Left renal cortex interstitium (tissue), 4 donors: ENCODE data around the gene PSRC1. TPM values are rescaled to one million over a fixed set of nuclear protein-coding genes. Genes with fewer than 3 reads are reported as not detected.

Experiments
- DNase-seq, 4 donors: peaks; one replicate each; pipeline ENCODE4 v3.0.0-alpha.2; 2013; ENCODE audit warnings: low read depth in 4 of 4, low spot score in 2 of 4, missing footprints in 1 of 4
- polyA plus RNA-seq, 4 donors: library from polyadenylated mRNA; unstranded; fragments of 120-200 nt; gene quantifications; one replicate each; pipeline ENCODE4 v1.2.1, GENCODE V29; 2013; ENCODE audit not compliant: insufficient read length in 4 of 4

PSRC1 gene
- polyA plus RNA-seq, 4 donors = 22.2 to 29.6 (median 27.6) TPM

DNA sequence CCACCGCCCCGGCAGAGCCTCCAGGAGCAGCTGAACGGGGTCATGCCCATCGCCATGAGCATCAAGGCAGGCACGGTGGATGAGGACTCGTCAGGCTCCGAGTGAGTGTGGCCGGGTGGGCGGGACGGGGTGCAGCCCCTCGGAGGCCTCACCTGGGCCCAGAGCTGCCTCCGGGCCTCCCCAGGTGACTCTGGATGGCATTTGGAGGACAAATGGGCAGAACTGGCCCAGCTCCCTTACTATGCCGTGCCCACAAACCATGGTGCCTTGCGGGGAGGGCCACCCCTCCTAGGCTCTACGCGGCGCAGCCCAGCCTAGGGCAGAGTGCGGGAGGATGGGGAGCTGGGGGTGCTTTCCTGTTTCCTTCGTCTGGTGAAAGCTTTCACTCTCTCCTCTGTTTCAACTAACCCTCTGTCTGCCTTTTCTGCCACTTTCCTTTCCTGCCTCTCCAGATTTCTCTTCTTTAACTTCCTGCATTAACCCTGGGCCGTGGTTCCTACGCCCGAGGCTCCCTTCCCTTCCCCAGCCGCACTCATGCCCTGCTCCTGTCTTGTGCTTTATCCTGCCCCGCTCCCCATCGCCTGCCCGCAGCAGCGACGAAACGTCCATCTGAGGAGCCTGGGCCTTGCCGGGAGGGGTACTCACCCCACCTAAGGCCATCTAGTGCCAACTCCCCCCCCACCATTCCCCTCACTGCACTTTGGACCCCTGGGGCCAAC, 9.2 kb downstream of the PSRC1 start:
- no peak for DNase-seq

DNA sequence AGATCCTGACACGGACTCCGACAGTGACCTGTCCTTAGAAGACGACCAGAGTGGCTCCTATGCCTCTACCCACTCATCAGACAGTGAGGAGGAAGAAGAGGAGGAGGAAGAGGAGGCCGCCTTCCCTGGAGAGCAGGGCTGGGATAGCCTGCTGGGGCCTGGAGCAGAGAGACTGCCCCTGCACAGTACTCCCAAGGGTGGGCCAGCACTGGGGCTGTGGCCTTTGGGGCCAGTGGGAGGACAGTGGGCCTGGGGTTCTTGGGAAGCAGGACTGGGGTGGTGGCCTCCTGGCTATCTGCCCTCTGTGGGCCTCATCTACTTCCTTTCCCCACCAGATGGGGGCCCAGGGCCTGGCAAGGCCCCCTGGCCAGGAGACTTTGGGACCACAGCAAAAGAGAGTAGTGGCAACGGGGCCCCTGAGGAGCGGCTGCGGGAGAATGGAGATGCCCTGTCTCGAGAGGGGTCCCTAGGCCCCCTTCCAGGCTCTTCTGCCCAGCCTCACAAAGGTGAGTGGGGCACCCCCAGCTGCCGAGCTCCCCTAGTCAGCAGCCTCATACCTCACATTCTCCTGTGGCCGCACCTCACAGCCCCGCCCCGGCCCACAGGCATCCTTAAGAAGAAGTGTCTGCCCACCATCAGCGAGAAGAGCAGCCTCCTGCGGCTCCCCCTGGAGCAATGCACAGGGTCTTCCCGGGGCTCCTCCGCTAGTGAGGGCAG, 10.0 kb downstream of the PSRC1 start:
- DNase-seq = no peak

DNA sequence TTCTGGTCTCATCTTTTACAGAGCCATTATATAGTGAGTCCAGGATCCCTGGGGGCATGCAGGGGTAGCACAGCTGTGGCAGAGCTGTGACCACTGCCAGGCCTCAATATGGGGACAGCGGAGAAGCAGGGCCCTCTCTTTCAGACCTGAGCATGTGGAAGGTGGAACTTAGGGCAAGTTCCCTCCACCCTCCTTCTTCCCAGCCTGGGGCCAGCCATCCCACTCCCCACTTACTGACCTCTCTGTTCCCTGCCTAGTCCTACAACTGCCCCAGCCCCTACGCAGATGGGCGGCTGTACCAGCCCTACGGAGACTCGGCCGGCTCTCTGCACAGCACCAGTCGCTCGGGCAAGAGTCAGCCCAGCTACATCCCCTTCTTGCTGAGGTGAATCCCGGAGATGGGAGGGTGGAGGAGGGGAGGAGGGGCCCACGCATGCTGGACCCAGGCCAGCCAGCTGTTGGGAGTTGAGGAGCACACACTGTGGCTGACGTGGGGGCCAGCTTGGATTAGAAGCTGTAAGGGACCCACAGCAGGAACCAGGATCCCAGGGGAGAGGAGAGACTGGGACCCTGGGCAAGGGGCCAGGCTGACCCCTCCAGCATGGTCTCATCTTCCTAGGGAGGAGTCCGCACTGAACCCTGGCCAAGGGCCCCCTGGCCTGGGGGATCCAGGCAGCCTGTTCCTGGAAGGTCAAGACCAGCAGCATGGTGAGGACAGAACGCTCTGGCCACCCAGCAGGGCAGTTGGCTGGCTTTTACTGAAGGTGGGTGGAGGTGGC, 10.7 kb downstream of the PSRC1 start:
- DNase-seq = no peak

DNA sequence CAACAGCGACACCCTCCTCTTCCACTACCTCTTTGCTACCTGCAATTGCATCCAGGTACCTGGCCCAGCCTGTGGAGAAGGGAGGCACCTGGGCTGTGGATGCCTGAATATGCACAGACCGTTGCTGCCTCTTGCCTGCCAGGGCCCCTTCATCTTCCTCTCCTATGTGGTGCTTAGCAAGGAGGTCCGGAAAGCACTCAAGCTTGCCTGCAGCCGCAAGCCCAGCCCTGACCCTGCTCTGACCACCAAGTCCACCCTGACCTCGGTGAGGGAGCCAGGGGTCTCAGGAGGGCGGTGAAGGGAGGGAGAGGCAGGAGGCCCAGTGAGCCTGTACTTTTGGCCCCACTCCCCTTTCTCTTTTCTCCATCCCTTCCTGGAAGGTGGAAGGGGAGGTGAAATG, 11.5 kb downstream of the PSRC1 start:
- DNase-seq = no peak

DNA sequence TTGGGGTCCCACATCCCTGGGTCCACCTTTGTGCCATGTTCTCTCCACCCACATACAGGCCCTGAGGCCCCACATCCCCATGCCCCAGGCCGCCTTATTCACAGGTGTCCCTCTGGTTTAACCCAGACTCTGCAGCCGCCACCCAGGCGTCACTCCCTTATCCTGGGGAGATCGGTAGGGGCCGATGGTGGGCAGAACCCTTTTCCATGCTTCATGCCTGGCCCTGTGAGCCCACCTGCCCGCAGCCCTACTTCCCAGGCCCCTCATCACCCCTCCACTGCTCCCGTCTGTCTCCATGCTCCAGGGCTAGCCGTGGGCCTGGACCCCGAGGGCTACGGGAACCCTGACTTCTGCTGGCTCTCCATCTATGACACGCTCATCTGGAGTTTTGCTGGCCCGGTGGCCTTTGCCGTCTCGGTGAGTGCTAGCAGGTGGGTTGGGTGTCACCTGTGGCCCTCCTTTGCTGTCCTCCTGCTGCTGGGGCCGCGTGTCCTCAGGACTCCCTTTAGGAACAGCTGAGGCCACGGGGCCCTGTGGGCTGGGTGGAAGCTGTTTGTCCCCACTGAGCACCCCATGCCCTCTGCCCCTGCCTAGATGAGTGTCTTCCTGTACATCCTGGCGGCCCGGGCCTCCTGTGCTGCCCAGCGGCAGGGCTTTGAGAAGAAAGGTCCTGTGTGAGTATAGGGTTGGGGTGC, 12.2 kb downstream of the PSRC1 start:
- no peak for DNase-seq

DNA sequence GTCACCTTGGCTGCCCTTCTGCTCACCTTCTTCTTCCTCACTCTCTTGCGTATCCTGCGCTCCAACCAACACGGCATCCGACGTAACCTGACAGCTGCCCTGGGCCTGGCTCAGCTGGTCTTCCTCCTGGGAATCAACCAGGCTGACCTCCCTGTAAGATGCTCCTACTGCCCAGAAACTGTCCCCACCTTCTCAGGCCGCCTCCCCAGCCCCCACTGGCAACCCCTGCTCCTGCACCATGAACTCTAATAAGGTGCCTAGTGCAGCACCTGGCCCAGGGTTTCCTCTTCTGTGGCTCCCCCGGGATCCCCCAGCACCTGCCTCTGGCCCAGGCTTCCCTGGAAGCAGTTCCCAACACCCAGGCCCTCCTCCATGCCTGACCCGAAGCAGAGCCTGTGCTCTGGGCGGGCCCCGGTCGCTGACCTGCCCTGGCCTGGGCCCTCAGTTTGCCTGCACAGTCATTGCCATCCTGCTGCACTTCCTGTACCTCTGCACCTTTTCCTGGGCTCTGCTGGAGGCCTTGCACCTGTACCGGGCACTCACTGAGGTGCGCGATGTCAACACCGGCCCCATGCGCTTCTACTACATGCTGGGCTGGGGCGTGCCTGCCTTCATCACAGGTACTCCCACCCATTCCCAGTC, 12.8 kb downstream of the PSRC1 start:
- no peak for DNase-seq

DNA sequence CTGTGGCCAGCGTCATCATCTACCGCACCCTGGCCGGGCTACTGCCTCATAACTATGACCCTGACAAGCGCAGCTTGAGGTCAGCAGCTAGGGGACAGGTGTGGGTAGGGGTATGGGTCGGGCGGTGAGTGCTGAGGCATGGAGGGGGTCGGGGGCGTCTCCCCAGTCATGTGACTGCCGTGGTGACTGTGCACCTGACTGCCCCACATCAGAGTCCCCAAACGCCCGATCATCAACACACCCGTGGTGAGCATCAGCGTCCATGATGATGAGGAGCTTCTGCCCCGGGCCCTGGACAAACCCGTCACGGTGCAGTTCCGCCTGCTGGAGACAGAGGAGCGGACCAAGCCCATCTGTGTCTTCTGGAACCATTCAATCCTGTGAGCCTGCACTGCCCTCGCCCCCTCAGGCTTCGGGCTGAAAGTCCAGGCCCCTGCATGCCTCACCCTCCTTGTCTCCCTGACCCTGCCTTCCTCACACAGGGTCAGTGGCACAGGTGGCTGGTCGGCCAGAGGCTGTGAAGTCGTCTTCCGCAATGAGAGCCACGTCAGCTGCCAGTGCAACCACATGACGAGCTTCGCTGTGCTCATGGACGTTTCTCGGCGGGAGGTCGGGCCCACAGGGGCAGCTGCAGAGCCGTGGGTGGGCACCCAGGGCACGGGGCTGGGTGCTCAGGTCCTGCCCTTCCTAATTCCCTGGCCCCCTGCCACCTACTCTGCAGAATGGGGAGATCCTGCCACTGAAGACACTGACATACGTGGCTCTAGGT, 13.5 kb downstream of the PSRC1 start:
- DNase-seq = no peak

DNA sequence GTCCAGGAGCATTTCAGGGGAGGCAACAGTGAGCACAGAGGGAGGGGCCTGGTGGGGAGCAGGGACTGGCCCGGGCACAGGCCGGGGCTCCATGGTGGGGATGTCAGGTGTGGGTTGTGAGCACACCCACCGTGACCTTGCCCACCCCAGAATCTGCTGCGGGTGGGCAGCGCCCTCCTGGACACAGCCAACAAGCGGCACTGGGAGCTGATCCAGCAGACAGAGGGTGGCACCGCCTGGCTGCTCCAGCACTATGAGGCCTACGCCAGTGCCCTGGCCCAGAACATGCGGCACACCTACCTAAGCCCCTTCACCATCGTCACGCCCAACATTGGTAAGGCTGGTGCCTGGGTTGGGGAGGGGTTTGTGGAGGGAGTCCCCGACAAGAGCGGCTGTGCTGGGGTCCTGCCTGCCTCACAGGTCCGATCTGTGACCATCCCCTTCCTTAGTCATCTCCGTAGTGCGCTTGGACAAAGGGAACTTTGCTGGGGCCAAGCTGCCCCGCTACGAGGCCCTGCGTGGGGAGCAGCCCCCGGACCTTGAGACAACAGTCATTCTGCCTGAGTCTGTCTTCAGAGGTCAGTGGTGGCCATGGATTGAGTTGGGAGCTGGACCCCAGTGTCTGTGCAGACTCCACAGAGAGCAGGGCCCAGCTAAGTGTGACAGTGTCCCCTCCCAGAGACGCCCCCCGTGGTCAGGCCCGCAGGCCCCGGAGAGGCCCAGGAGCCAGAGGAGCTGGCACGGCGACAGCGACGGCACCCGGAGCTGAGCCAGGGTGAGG, 14.3 kb downstream of the PSRC1 start:
- DNase-seq = no peak

DNA sequence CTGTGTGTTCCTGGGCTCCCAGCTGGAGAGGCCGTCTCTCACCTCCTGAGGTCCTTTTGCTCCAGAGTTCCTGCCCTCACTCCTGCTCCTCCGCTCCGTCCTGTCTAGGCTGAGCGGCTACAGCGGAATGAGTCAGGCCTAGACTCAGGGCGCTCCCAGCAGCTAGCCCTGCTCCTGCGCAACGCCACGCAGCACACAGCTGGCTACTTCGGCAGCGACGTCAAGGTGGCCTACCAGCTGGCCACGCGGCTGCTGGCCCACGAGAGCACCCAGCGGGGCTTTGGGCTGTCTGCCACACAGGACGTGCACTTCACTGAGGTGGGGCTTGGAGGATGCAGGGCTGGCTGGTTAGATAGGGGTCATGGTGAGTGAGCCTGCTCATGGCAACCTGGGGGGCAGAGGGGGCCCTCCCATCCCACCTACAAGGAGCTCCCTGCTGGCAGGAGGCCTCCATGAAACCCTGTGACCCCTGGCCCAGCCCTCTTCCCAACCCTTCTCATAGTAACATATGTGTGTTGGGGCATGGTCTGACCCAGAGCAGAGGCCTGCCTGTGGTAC, 15.1 kb downstream of the PSRC1 start:
- no peak for DNase-seq

DNA sequence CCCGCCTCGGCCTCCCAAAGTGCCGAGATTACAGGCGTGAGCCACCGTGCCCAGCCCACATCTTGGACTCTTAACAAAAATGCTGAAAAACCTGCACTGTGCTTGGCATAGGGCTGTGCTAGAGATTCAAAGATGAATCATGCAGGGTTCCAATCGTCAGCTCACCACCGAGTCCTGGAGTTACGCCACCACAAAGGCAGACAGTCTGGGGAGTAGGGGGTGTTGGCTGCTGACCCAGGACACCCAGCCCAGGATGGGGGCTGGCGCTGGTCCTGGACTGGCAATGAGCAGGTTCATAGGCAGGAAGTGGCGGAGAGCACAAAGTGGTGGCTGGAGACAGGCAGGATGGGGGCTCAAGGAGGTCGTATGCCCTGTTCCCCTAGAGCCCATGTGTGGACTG, 16.0 kb downstream of the PSRC1 start:
- DNase-seq = no peak

DNA sequence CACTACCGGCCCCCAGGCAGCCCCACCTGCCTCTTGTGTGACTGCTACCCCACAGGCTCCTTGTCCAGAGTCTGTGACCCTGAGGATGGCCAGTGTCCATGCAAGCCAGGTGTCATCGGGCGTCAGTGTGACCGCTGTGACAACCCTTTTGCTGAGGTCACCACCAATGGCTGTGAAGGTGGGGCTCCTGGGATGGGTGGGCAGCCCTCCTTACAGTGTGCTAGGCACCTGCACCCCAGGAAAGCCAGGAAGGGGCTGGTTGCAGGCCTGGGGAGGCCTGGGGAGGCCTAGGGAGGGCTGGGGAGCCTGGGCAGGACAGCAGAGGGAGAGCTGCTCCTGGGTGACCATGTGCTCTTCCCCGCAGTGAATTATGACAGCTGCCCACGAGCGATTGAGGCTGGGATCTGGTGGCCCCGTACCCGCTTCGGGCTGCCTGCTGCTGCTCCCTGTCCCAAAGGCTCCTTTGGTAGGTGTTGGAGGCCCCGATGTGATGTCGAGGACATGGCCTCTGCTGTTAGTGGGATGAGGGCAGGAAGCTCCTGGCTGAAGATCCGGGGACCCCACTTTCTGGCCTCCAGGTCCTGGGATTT, 17.1 kb downstream of the PSRC1 start:
- no peak for DNase-seq

DNA sequence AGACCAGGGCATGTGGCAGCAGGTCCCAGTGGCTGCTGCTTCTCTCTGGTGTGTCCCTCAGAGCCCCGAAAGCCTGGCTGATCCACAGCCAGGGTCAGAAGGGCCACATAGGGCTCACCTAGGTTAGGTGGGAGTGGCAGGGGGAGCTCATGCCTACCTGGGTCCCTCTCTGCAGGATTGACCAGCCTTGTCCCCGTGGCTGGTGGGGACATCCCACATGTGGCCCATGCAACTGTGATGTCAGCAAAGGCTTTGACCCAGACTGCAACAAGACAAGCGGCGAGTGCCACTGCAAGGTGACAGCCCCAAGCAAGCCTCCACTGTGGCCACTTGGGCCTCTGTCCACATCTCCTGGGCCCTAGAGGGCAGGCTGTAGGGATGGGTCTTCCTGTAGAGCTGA, 17.9 kb downstream of the PSRC1 start:
- no peak for DNase-seq

DNA sequence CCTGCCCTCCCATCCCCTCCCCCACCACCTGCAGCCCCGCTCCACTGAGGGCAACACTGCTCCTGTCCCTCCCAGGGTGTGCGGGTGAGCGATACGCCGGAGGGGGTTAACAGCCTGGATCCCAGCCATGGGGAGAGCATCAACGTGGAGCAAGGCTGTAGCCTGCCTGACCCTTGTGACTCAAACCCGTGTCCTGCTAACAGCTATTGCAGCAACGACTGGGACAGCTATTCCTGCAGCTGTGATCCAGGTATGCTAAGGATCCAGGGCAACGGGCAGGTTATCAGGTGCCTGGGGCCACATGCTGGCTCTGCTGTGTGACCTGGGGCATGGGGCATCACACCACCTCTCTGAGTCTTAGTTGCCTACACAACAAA, 18.6 kb downstream of the PSRC1 start:
- no peak for DNase-seq

DNA sequence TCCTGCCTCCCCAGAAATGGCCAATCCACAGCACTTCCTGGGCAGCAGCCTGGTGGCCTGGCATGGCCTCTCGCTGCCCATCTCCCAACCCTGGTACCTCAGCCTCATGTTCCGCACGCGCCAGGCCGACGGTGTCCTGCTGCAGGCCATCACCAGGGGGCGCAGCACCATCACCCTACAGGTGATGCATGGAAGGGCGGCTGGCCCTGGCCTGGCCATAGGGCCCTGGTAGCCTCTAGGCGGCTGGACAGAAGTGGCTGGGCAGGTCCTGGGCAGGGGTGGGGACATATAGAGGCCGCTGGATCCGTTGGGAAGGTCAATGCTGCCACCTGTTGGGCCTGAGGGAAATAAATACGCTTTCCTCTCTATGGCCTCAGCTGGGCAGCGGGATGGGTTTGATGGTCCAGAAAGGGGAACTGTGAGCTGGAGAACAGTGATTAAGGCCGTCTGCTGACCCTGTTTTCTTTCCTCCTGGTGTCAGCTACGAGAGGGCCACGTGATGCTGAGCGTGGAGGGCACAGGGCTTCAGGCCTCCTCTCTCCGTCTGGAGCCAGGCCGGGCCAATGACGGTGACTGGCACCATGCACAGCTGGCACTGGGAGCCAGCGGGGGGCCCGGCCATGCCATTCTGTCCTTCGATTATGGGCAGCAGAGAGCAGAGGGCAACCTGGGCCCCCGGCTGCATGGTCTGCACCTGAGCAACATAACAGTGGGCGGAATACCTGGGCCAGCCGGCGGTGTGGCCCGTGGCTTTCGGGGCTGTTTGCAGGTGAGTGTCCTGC, 19.2 kb downstream of the PSRC1 start:
- no peak for DNase-seq

DNA sequence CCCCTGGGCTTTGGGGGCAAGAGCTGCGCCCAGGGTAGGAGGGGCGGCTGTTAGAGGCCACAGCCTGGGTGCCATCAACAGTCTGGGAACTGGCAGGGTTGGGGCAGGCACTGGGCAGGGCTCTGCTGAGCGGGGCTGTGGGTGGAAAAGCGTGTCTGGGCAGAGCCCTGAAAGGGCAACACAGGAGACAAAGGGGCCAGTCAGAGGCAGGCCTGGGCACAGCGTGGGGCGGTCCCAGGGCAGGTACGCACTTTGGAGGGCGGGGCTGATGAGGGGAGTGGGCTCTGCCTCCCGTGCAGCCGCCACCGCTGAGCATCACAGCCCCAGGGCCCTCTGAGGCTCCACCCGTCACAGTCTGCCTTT, 19.7 kb downstream of the PSRC1 start:
- DNase-seq = no peak

DNA sequence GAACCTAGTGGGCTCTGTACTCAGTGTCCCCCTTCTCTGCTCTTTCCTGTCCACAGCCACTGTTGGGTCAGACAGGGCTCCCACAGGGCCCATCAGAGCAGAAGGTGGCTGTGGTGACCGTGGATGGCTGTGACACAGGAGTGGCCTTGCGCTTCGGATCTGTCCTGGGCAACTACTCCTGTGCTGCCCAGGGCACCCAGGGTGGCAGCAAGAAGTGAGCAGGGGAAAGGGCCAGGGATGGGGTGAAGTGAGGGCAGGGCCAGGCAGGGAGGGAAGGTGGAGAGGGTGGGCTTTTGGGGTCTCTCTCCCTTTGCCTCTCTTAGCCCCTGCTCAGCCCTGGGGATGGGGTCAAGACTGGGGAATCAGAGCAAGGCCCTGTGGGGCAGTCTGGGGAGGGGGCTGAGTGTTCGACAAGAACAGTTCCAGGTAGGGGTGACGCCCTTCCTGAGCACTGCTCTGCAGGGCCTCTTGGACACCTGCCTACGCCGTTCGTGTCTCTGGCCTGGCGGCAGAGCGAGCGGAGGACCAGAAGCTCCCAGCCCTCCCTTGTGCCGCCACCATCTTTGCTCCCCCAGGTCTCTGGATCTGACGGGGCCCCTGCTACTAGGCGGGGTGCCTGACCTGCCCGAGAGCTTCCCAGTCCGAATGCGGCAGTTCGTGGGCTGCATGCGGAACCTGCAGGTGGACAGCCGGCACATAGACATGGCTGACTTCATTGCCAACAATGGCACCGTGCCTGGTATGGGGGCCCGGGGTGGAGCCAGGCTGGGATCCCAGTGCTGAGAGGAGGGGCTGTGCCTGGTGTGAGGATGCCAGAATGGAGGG, 20.5 kb downstream of the PSRC1 start:
- no peak for DNase-seq

DNA sequence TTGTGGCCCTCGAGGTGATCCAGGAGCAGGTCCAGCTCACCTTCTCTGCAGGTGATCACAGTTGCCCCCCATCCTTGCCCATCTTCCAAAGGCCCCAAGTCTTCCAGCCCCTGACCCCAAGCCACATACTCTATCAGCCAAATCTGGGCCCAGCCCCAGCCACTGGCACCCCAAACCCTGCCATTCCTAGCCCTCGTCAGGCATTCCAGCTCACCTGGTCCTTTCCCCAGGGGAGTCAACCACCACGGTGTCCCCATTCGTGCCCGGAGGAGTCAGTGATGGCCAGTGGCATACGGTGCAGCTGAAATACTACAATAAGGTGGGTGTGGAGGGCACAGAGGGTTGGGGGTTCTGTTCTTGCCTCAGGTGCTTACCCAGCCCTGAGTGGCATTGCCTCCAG, 21.4 kb downstream of the PSRC1 start:
- no peak for DNase-seq
